ENCODE measurements around the gene HIRA. TPM values are rescaled to one million over a fixed set of nuclear protein-coding genes. Genes with fewer than 3 reads are reported as not detected.

The HIRA gene
- total and polyA plus RNA-seq, 11 donors: 3.7 to 25.4 (median 17.3) TPM

GRCh38 chr22:19377565-19378343 is 53.8 kb downstream of the HIRA start:
- no peak for DNase-seq
- ATAC-seq: no peak
- H3K9me3 ChIP-seq: no peaks in the 10 kb centered on the region
- TF ChIP-seq POLR2A (IDR thresholded peaks at IDR 0.05): no peak
- TF ChIP-seq CTCF (IDR thresholded peaks at IDR 0.05): no peak
- intact Hi-C loops (cut with DNase I): no loop called here
- H3K4me3 ChIP-seq: no peak overlapping the region
- no peaks in the 10 kb centered on the region for H3K27me3 ChIP-seq
- WGBS, 4 donors: 95 to 96% (median 95%) methylated on average over 10 of the region's 10 CpGs
- peaks cover 0 to 99% (median 86%) of the 10 kb centered on the region in 9 donors for H3K36me3 ChIP-seq
- H3K4me1 ChIP-seq: no peaks in the 10 kb centered on the region
- H3K27ac ChIP-seq: no peak overlapping the region

- WGBS, 4 donors: 93 to 100% (median 95%) methylated on average over 2 of the region's 2 CpGs
- H3K9me3 ChIP-seq: no peaks in the 10 kb centered on the region
- peaks cover 0 to 99% (median 86%) of the 10 kb centered on the region in 9 donors for H3K36me3 ChIP-seq
- no peak overlapping the region for H3K4me3 ChIP-seq
- no peaks in the 10 kb centered on the region for H3K4me1 ChIP-seq
- no peak overlapping the region for H3K27ac ChIP-seq
- DNase-seq: no peak
- intact Hi-C loops (cut with DNase I): no loop called here
- no peaks in the 10 kb centered on the region for H3K27me3 ChIP-seq
- ATAC-seq: no peak
- TF ChIP-seq POLR2A (IDR thresholded peaks at IDR 0.05) (no peak), CTCF (IDR thresholded peaks at IDR 0.05) (no peak)
These were observed 54.6 kb downstream of the HIRA start for GRCh38 chr22:19376971-19377370.

GRCh38 chr22:19376247-19376646 is 55.3 kb downstream of the HIRA start:
- no peak overlapping the region for H3K27ac ChIP-seq
- no peaks in the 10 kb centered on the region for H3K27me3 ChIP-seq
- WGBS, 4 donors: 95 to 99% (median 96%) methylated on average over 3 of the region's 3 CpGs
- no peak overlapping the region for H3K4me3 ChIP-seq
- peaks cover 0 to 99% (median 86%) of the 10 kb centered on the region in 9 donors for H3K36me3 ChIP-seq
- DNase-seq (no peak), ATAC-seq (no peak)
- no peaks in the 10 kb centered on the region for H3K4me1 ChIP-seq
- no peak for TF ChIP-seq POLR2A (IDR thresholded peaks at IDR 0.05)
- no peak for TF ChIP-seq CTCF (IDR thresholded peaks at IDR 0.05)
- H3K9me3 ChIP-seq: no peaks in the 10 kb centered on the region
- intact Hi-C loops (cut with DNase I): no loop called here

- TF ChIP-seq POLR2A (IDR thresholded peaks at IDR 0.05) (no peak), CTCF (IDR thresholded peaks at IDR 0.05) (no peak)
- peaks cover 0 to 99% (median 89%) of the 10 kb centered on the region in 9 donors for H3K36me3 ChIP-seq
- no peak overlapping the region for H3K4me3 ChIP-seq
- DNase-seq (no peak), ATAC-seq (no peak)
- H3K27me3 ChIP-seq: no peaks in the 10 kb centered on the region
- H3K9me3 ChIP-seq: no peaks in the 10 kb centered on the region
- H3K27ac ChIP-seq: no peak overlapping the region
- intact Hi-C loops (cut with DNase I): no loop called here
- WGBS, 4 donors: 96 to 98% (median 97%) methylated on average over 8 of the region's 8 CpGs
- no peaks in the 10 kb centered on the region for H3K4me1 ChIP-seq
These were observed 56.1 kb downstream of the HIRA start for GRCh38 chr22:19375435-19375834.
